Large intestine (tissue), 3 donors: ENCODE results near the gene UBQLN4. TPM values are rescaled to one million over a fixed set of nuclear protein-coding genes. Genes with fewer than 3 reads are reported as not detected.
A peak's percentile ranks its signal among the peaks of the same experiment; 100 is the strongest.

Experiments used
- DNase-seq, 2 donors: peaks; one replicate each; pipeline versions ENCODE4 v3.0.0 to v3.0.0-alpha.2; 2013
- H3K27ac ChIP-seq: one replicate; pipeline ENCODE4 v1.5.1; 2013; ENCODE audit warnings: low read length
- H3K27me3 ChIP-seq: 2 replicates; pipeline ENCODE4 v1.6.1; 2013; ENCODE audit warnings: low read length; ENCODE audit not compliant: control insufficient read depth, insufficient read depth
- H3K36me3 ChIP-seq: 2 replicates; pipeline ENCODE4 v1.6.1; 2013; ENCODE audit warnings: low read length; ENCODE audit not compliant: control insufficient read depth, insufficient read depth
- H3K4me1 ChIP-seq: one replicate; pipeline ENCODE4 v1.6.1; 2013; ENCODE audit warnings: low read length; ENCODE audit not compliant: control insufficient read depth, insufficient read depth
- H3K4me3 ChIP-seq: one replicate; pipeline ENCODE4 v1.5.1; 2013; ENCODE audit warnings: low read length
- H3K9me3 ChIP-seq: one replicate; pipeline ENCODE4 v1.6.1; 2013; ENCODE audit warnings: mild to moderate bottlenecking, low read depth, low read length, moderate library complexity; ENCODE audit not compliant: control insufficient read depth
- WGBS: methylation state at CpG from one replicate; pipeline ENCODE4 v1.1.5; 2013; ENCODE audit warnings: low lambda C conversion rate; ENCODE audit not compliant: insufficient coverage; 5-methylcytosine and 5-hydroxymethylcytosine counted together
- polyA plus RNA-seq: library from polyadenylated mRNA; unstranded; fragments of 120-200 nt; gene quantifications from one replicate; pipeline ENCODE4 v1.2.1, GENCODE V29; 2013

UBQLN4 gene
- polyA plus RNA-seq, 1 donor, result 43.9 TPM

DNA sequence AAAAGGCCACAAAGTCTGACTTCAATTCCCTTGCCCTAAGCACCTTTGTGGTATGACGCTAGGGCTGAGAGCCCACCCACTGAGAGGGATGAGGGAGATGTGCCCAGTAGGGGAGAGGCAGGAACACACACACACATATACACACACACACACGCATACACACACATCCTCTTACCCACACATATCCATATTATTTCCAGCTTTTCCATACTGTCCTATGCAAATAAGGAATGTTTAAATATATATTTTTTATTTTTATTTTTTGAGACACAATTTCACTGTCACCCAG lies 10.3 kb upstream of the UBQLN4 start:
- peaks cover 31% of the 10 kb centered on the region for H3K36me3 ChIP-seq
- H3K4me1 ChIP-seq, result peaks cover 4% of the 10 kb centered on the region
- no peak for DNase-seq
- H3K4me3 ChIP-seq, result no peak overlapping the region
- H3K27me3 ChIP-seq, result no peaks in the 10 kb centered on the region
- no CpG with 5 or more reads among the region's 2 CpGs for WGBS
- no peaks in the 10 kb centered on the region for H3K9me3 ChIP-seq
- H3K27ac ChIP-seq, result no peak overlapping the region

GRCh38 chr1:156062189-156062588 lies 8.6 kb upstream of the UBQLN4 start:
- peak overlapping the region; percentile 70 for H3K4me3 ChIP-seq

GRCh38 chr1:156060937-156061636 lies 7.5 kb upstream of the UBQLN4 start, which contains the start of gene RAB25:
TSS of gene RAB25 (plus strand) at chr1:156061160. CDS start at chr1:156061401, 241 bp downstream.
- Histone ChIP-seq H3K27me3 (no peaks in the 10 kb centered on the region), H3K4me3 (peak within 1 kb of the TSS; percentile 70), H3K9me3 (no peaks in the 10 kb centered on the region), H3K27ac (peak within 1 kb of the TSS; percentile 82), H3K36me3 (peaks cover 25% of the 10 kb centered on the region), H3K4me1 (peaks cover 4% of the 10 kb centered on the region)
- no CpG with 5 or more reads among the region's 11 CpGs for WGBS
- peak; percentile 90 to 96 for DNase-seq

More at GRCh38 chr1:156062189-156062588, 8.6 kb upstream of the UBQLN4 start:
- Histone ChIP-seq H3K27ac (peak overlapping the region; percentile 82), H3K9me3 (no peaks in the 10 kb centered on the region), H3K27me3 (no peaks in the 10 kb centered on the region), H3K4me1 (peaks cover 4% of the 10 kb centered on the region), H3K36me3 (peaks cover 31% of the 10 kb centered on the region)
- WGBS, result no CpG with 5 or more reads among the region's 3 CpGs
- DNase-seq, result peak in 1 of 2 donors; percentile 28

DNA sequence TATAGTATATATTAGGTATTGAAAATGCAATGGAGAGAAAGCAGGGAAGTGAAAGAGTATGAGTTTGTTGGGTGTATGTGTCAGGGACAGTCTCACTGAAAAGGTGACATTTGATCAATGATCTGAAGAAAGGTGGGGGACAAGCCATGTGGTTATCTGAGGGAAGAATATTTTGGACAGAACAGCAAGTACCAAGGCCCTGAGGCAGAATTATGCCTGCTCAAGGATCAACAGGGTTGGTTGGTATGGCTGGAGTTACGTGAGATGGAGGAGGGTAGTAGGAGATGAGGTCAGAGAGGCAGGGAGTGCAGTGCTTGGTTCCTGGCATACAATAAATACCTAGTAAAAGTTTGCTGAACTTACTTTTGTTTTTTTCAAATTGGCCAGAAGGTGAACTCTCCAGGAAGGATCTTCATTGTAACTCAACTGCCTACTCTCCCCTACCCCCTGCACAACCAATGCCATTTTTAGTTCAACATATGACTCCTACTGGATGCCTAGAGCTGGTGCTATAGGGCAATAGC lies 2.8 kb upstream of the UBQLN4 start:
- peaks cover 15% of the 10 kb centered on the region for H3K4me1 ChIP-seq
- no peak overlapping the region for H3K4me3 ChIP-seq
- no peak overlapping the region for H3K27ac ChIP-seq
- no peaks in the 10 kb centered on the region for H3K9me3 ChIP-seq
- H3K27me3 ChIP-seq, result no peaks in the 10 kb centered on the region
- no CpG with 5 or more reads among the region's 1 CpG for WGBS
- peaks cover 13% of the 10 kb centered on the region for H3K36me3 ChIP-seq
- DNase-seq, result no peak

GRCh38 chr1:156055281-156056048 lies 1.9 kb upstream of the UBQLN4 start:
- H3K27me3 ChIP-seq, result no peaks in the 10 kb centered on the region
- no CpG with 5 or more reads among the region's 17 CpGs for WGBS
- peaks cover 15% of the 10 kb centered on the region for H3K4me1 ChIP-seq
- H3K9me3 ChIP-seq, result no peaks in the 10 kb centered on the region
- peaks cover 18% of the 10 kb centered on the region for H3K36me3 ChIP-seq
- peak overlapping the region; percentile 93 for H3K4me3 ChIP-seq
- H3K27ac ChIP-seq, result peak overlapping the region; percentile 98
- no peak for DNase-seq

GRCh38 chr1:156054500-156055280 lies 1.1 kb upstream of the UBQLN4 start, which contains the start of gene LAMTOR2:
TSS of gene LAMTOR2 (plus strand) at chr1:156054782. CDS start at chr1:156054890, 108 bp downstream.
- peak within 1 kb of the TSS; percentile 93 for H3K4me3 ChIP-seq
- H3K27me3 ChIP-seq, result no peaks in the 10 kb centered on the region
- peaks cover 26% of the 10 kb centered on the region for H3K36me3 ChIP-seq
- H3K27ac ChIP-seq, result peak within 1 kb of the TSS; percentile 98
- H3K9me3 ChIP-seq, result no peaks in the 10 kb centered on the region
- H3K4me1 ChIP-seq, result peaks cover 15% of the 10 kb centered on the region
- DNase-seq, result peak; percentile 97 to 99
- no CpG with 5 or more reads among the region's 53 CpGs for WGBS

DNA sequence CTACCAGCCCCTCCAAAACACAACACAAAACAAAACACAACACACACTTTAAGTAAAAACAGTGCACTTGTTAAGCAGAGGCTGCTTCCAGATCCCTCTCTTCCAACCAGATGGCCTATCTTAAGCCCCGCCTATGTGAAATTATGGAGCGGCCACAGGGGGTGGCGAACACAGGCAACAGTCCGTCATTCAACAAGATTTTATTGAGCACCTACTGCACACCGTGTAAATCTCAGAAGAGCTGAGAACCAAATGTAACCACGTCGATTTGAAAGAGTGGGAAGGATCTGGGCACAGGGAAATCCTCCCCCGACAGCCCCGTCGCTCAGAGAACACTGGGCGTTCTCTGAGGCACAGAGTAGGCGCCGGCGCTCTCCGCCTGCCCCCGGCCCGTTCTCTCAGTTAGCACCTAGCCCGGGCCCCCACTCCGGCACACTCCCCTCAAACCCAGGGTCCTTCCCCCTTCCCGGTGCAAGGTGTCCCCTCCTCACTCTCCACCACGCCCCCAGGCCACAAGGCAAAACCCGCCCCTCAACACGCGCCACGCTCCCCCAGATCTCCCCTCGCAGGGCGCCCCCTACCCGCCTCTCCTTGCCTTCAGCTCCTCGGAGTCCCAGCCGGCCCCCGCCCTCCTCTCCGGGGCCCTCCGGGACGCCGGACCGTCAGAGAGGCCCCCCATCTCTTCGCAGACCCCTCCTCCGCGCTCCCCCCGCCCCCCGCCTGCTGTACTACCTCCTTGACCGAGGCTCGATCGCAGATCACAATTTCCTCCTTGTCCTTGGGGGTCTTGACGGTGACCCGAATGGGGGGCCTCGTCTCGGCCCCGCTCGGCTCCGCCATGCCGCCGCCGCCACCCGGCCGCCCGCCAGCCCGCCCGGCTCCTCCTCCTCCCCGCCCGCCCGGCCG lies 483 bp downstream of the UBQLN4 start:
- H3K36me3 ChIP-seq, result peaks cover 32% of the 10 kb centered on the region
- H3K4me3 ChIP-seq, result peak overlapping the region; percentile 94
- WGBS, result no CpG with 5 or more reads among the region's 63 CpGs
- no peaks in the 10 kb centered on the region for H3K27me3 ChIP-seq
- no peaks in the 10 kb centered on the region for H3K9me3 ChIP-seq
- peak overlapping the region; percentile 50 for H3K27ac ChIP-seq
- peaks cover 15% of the 10 kb centered on the region for H3K4me1 ChIP-seq
- DNase-seq, result peak; percentile 43 to 62

- no CpG with 5 or more reads among the region's 7 CpGs for WGBS
- peaks cover 29% of the 10 kb centered on the region for H3K36me3 ChIP-seq
Observed at GRCh38 chr1:156051011-156051725, 2.4 kb downstream of the UBQLN4 start.

GRCh38 chr1:156050376-156050775 lies 3.2 kb downstream of the UBQLN4 start:
- no peaks in the 10 kb centered on the region for H3K9me3 ChIP-seq
- H3K27ac ChIP-seq, result no peak overlapping the region
- no peak for DNase-seq
- H3K4me3 ChIP-seq, result no peak overlapping the region
- no peaks in the 10 kb centered on the region for H3K27me3 ChIP-seq
- WGBS, result 100% methylated on average over 1 of the region's 4 CpGs
- peaks cover 8% of the 10 kb centered on the region for H3K4me1 ChIP-seq
- peaks cover 29% of the 10 kb centered on the region for H3K36me3 ChIP-seq

More at GRCh38 chr1:156051011-156051725, 2.4 kb downstream of the UBQLN4 start:
- Histone ChIP-seq H3K4me1 (peaks cover 15% of the 10 kb centered on the region), H3K9me3 (no peaks in the 10 kb centered on the region), H3K27me3 (no peaks in the 10 kb centered on the region), H3K27ac (no peak overlapping the region), H3K4me3 (no peak overlapping the region)
- no peak for DNase-seq
